ENCODE results near the gene P2RX7. TPM values are rescaled to one million over a fixed set of nuclear protein-coding genes. Genes with fewer than 3 reads are reported as not detected.
"Not testable (repeated sequence)": the region's sequence is repeated elsewhere in the genome, so short reads cannot be mapped to it uniquely, and the experiment has no call there.

Gene P2RX7
- total RNA-seq, 1 experiment from 2014 or later = 0.17 TPM

- intact Hi-C loops (cut with micrococcal nuclease; ENCODE audit: unreplicated experiment) = no loop called here
- no peak for DNase-seq (ENCODE audit: low spot score)
- TF ChIP-seq EZH2 (IDR thresholded peaks at IDR 0.05; ENCODE audit: borderline replicate concordance, low read depth, low read length, poor library complexity, severe bottlenecking) = no peak
- no peak for TF ChIP-seq CTCF (conservative IDR thresholded peaks at IDR 0.05; ENCODE audit: low read depth, low read length)
- BruUV-seq (replicated peaks) = no TSS peak
- Histone ChIP-seq H3K4me3 (ENCODE audit: low read depth, low read length, poor library complexity, severe bottlenecking) (no peak overlapping the region), H3K4me1 (ENCODE audit: insufficient read depth, low read length, poor library complexity, severe bottlenecking) (no peaks in the 10 kb centered on the region), H3K36me3 (ENCODE audit: insufficient read depth, low read length, poor library complexity, severe bottlenecking) (no peaks in the 10 kb centered on the region), H3K27ac (ENCODE audit: low read depth, low read length, poor library complexity, severe bottlenecking) (no peak overlapping the region), H3K27me3 (replicated peaks; ENCODE audit: insufficient read depth, low read depth, low read length, poor library complexity) (no peaks in the 10 kb centered on the region), H3K9me3 (ENCODE audit: low read depth, low read length, poor library complexity, severe bottlenecking) (no peaks in the 10 kb centered on the region)
- POLR2A ChIA-PET (ENCODE audit: low non-redundant PET) = no interaction called here
- CTCF ChIA-PET = no interaction called here
Measured at GRCh38 chr12:121198949-121199348, 66.3 kb downstream of the P2RX7 start.

GRCh38 chr12:121201140-121201539 lies 68.5 kb downstream of the P2RX7 start:
- intact Hi-C loops (cut with micrococcal nuclease; ENCODE audit: unreplicated experiment); BruUV-seq (replicated peaks); POLR2A ChIA-PET (ENCODE audit: low non-redundant PET); H3K4me1 ChIP-seq (ENCODE audit: insufficient read depth, low read length, poor library complexity, severe bottlenecking); H3K27me3 ChIP-seq (replicated peaks; ENCODE audit: insufficient read depth, low read depth, low read length, poor library complexity); CTCF ChIA-PET; H3K4me3 ChIP-seq (ENCODE audit: low read depth, low read length, poor library complexity, severe bottlenecking); H3K9me3 ChIP-seq (ENCODE audit: low read depth, low read length, poor library complexity, severe bottlenecking); H3K27ac ChIP-seq (ENCODE audit: low read depth, low read length, poor library complexity, severe bottlenecking); DNase-seq (ENCODE audit: low spot score); H3K36me3 ChIP-seq (ENCODE audit: insufficient read depth, low read length, poor library complexity, severe bottlenecking): not testable (repeated sequence)

- Histone ChIP-seq H3K9me3 (ENCODE audit: low read depth, low read length, poor library complexity, severe bottlenecking) (no peaks in the 10 kb centered on the region), H3K27ac (ENCODE audit: low read depth, low read length, poor library complexity, severe bottlenecking) (no peak overlapping the region), H3K36me3 (ENCODE audit: insufficient read depth, low read length, poor library complexity, severe bottlenecking) (no peaks in the 10 kb centered on the region), H3K27me3 (replicated peaks; ENCODE audit: insufficient read depth, low read depth, low read length, poor library complexity) (no peaks in the 10 kb centered on the region), H3K4me3 (ENCODE audit: low read depth, low read length, poor library complexity, severe bottlenecking) (no peak overlapping the region), H3K4me1 (ENCODE audit: insufficient read depth, low read length, poor library complexity, severe bottlenecking) (no peaks in the 10 kb centered on the region)
- intact Hi-C loops (cut with micrococcal nuclease; ENCODE audit: unreplicated experiment) = no loop called here
- ChIA-PET POLR2A (ENCODE audit: low non-redundant PET) (no interaction called here), CTCF (no interaction called here)
- no TSS peak for BruUV-seq (replicated peaks)
- TF ChIP-seq EZH2 (IDR thresholded peaks at IDR 0.05; ENCODE audit: borderline replicate concordance, low read depth, low read length, poor library complexity, severe bottlenecking) (no peak), CTCF (conservative IDR thresholded peaks at IDR 0.05; ENCODE audit: low read depth, low read length) (no peak)
- DNase-seq (ENCODE audit: low spot score) = no peak
Measured at GRCh38 chr12:121202407-121203355, 70.0 kb downstream of the P2RX7 start.

GRCh38 chr12:121203482-121203881 lies 70.8 kb downstream of the P2RX7 start:
- ChIA-PET POLR2A (ENCODE audit: low non-redundant PET) (no interaction called here), CTCF (no interaction called here)
- Histone ChIP-seq H3K4me3 (ENCODE audit: low read depth, low read length, poor library complexity, severe bottlenecking) (no peak overlapping the region), H3K9me3 (ENCODE audit: low read depth, low read length, poor library complexity, severe bottlenecking) (no peaks in the 10 kb centered on the region), H3K27ac (ENCODE audit: low read depth, low read length, poor library complexity, severe bottlenecking) (no peak overlapping the region), H3K27me3 (replicated peaks; ENCODE audit: insufficient read depth, low read depth, low read length, poor library complexity) (no peaks in the 10 kb centered on the region), H3K36me3 (ENCODE audit: insufficient read depth, low read length, poor library complexity, severe bottlenecking) (no peaks in the 10 kb centered on the region), H3K4me1 (ENCODE audit: insufficient read depth, low read length, poor library complexity, severe bottlenecking) (no peaks in the 10 kb centered on the region)
- TF ChIP-seq EZH2 (IDR thresholded peaks at IDR 0.05; ENCODE audit: borderline replicate concordance, low read depth, low read length, poor library complexity, severe bottlenecking) (no peak), CTCF (conservative IDR thresholded peaks at IDR 0.05; ENCODE audit: low read depth, low read length) (no peak)
- BruUV-seq (replicated peaks) = no TSS peak
- intact Hi-C loops (cut with micrococcal nuclease; ENCODE audit: unreplicated experiment) = no loop called here
- no peak for DNase-seq (ENCODE audit: low spot score)

All from A673 (cell line).